ENCODE data around the gene OR51A7. TPM values are rescaled to one million over a fixed set of nuclear protein-coding genes. Genes with fewer than 3 reads are reported as not detected.

The OR51A7 gene
- total and polyA plus RNA-seq, 2 donors (not counting 3 experiments of a cell fraction or from before 2014, with no cell fraction given) = not detected

DNA sequence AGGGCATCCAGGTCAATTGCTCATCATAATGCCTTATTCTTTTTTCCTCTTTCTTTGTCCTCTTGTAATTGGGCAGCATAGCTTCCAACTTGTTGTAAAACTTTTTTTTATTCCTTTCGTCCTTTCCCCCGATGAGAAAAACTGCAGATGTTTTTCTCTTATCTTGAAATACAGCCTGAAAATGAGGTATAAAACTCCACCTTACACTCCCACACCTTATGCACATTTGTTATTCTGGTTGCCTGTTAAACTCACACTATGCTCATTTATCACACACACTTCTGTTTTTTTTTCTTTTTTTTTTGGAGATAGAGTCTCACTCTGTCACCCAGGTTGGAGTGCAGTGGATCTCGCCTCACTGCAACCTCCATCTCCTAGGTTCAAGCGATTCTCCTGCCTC, 53.8 kb downstream of the OR51A7 start:
- no peaks in the 10 kb centered on the region for H3K9me3 ChIP-seq (replicated peaks; ENCODE audit: control insufficient read depth, insufficient read depth, low read length)
- H3K36me3 ChIP-seq (ENCODE audit: control insufficient read depth in 2 of 2, extremely low read depth in 1 of 2, insufficient read depth in 2 of 2, low read length in 2 of 2) = no peaks in the 10 kb centered on the region
- no peak overlapping the region for H3K27ac ChIP-seq (ENCODE audit: insufficient read depth, low read depth, low read length)
- no peaks in the 10 kb centered on the region for H3K79me2 ChIP-seq (ENCODE audit: control insufficient read depth, insufficient read depth, low read length)
- POLR2A ChIA-PET = no interaction called here
- H2AFZ ChIP-seq (ENCODE audit: low read depth, low read length) = no peak overlapping the region
- intact Hi-C loops (cut with micrococcal nuclease) = no loop called here
- no TSS peak for BruUV-seq (replicated peaks)
- H3K4me1 ChIP-seq (ENCODE audit: control insufficient read depth, extremely low read depth, insufficient read depth, low read length) = no peaks in the 10 kb centered on the region
- H3K4me2 ChIP-seq (ENCODE audit: insufficient read depth, low read length) = no peak overlapping the region
- H3K4me3 ChIP-seq (replicated peaks in 1 of 3; ENCODE audit: insufficient read depth in 1 of 3, low read depth in 1 of 3, low read length in 3 of 3) = no peak overlapping the region
- H3K9me1 ChIP-seq (replicated peaks; ENCODE audit: control insufficient read depth, extremely low read depth, insufficient read depth, low read length) = no peaks in the 10 kb centered on the region
- dilution Hi-C loops (cut with MboI; ENCODE audit: extremely low pct_ligation_motif_present, low sequenced_read_pairs) = no loop called here
- CTCF ChIA-PET = no interaction called here
- no peaks in the 10 kb centered on the region for H4K20me1 ChIP-seq (replicated peaks; ENCODE audit: control insufficient read depth, extremely low read depth, insufficient read depth, low read length)
- no peak for DNase-seq (ENCODE audit: low read depth, low spot score)
- H3K27me3 ChIP-seq (ENCODE audit: control insufficient read depth in 2 of 2, insufficient read depth in 2 of 2, low read length in 2 of 2) = no peaks in the 10 kb centered on the region
- TF ChIP-seq POLR2AphosphoS5 (IDR thresholded peaks at IDR 0.05; ENCODE audit: insufficient read depth, low read depth, low read length) (no peak), GATA2 (IDR thresholded peaks at IDR 0.05; ENCODE audit: insufficient read depth, insufficient read length, low read depth, low read length) (no peak), FOS (IDR thresholded peaks at IDR 0.05; ENCODE audit: borderline replicate concordance, insufficient read depth, low read length) (no peak), MYC (IDR thresholded peaks at IDR 0.05; ENCODE audit: low read depth, low read length) (no peak), JUN (IDR thresholded peaks at IDR 0.05; ENCODE audit: borderline replicate concordance, insufficient read depth, insufficient read length, low read depth) (no peak), EZH2 (IDR thresholded peaks at IDR 0.05; ENCODE audit: borderline replicate concordance, low read depth, low read length, severe bottlenecking) (no peak), POLR2A (IDR thresholded peaks at IDR 0.05; ENCODE audit: low read depth, low read length) (no peak)
- TF ChIP-seq, protein P1, sequence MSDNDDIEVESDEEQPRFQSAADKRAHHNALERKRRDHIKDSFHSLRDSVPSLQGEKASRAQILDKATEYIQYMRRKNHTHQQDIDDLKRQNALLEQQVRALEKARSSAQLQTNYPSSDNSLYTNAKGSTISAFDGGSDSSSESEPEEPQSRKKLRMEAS (IDR thresholded peaks at IDR 0.05; ENCODE audit: insufficient read depth, insufficient read length) = no peak
- TF ChIP-seq, protein P2, sequence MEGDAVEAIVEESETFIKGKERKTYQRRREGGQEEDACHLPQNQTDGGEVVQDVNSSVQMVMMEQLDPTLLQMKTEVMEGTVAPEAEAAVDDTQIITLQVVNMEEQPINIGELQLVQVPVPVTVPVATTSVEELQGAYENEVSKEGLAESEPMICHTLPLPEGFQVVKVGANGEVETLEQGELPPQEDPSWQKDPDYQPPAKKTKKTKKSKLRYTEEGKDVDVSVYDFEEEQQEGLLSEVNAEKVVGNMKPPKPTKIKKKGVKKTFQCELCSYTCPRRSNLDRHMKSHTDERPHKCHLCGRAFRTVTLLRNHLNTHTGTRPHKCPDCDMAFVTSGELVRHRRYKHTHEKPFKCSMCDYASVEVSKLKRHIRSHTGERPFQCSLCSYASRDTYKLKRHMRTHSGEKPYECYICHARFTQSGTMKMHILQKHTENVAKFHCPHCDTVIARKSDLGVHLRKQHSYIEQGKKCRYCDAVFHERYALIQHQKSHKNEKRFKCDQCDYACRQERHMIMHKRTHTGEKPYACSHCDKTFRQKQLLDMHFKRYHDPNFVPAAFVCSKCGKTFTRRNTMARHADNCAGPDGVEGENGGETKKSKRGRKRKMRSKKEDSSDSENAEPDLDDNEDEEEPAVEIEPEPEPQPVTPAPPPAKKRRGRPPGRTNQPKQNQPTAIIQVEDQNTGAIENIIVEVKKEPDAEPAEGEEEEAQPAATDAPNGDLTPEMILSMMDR (IDR thresholded peaks at IDR 0.05; ENCODE audit: extremely low read depth in 1 of 2, insufficient read depth in 1 of 2, low read depth in 1 of 2, low read length in 2 of 2) = no peak
- no peak for FAIRE-seq
- no peak overlapping the region for H3K9ac ChIP-seq (replicated peaks; ENCODE audit: extremely low read depth, insufficient read depth, low read length)

Other genes starting within 250 kb of the OR51A7 start
- not detected in 2 replicates for gene OR51E2, start 205.9 kb upstream of the OR51A7 start, total RNA-seq
- gene OR51E2, start 205.9 kb upstream of the OR51A7 start, polyA plus RNA-seq = not detected in 2 replicates
- gene MMP26, start 199.0 kb upstream of the OR51A7 start, total RNA-seq = not detected in 2 replicates
- gene MMP26, start 199.0 kb upstream of the OR51A7 start, polyA plus RNA-seq = not detected in 2 replicates
- not detected in 2 replicates for gene OR51F1, start 133.8 kb upstream of the OR51A7 start, total RNA-seq
- not detected in 2 replicates for gene OR51F1, start 133.8 kb upstream of the OR51A7 start, polyA plus RNA-seq
- not detected in 2 replicates for gene OR52R1, start 99.4 kb upstream of the OR51A7 start, total RNA-seq
- not detected in 2 replicates for gene OR52R1, start 99.4 kb upstream of the OR51A7 start, polyA plus RNA-seq
- gene OR51F2, start 82.5 kb upstream of the OR51A7 start, total RNA-seq = not detected in 2 replicates
- not detected in 2 replicates for gene OR51F2, start 82.5 kb upstream of the OR51A7 start, polyA plus RNA-seq
- gene OR51S1, start 54.6 kb upstream of the OR51A7 start, total RNA-seq = not detected in 2 replicates
- not detected in 2 replicates for gene OR51S1, start 54.6 kb upstream of the OR51A7 start, polyA plus RNA-seq
- not detected in 2 replicates for gene OR51T1, start 21.9 kb upstream of the OR51A7 start, total RNA-seq
- not detected in 2 replicates for gene OR51T1, start 21.9 kb upstream of the OR51A7 start, polyA plus RNA-seq
- gene OR51G2, start 15.6 kb downstream of the OR51A7 start, total RNA-seq = not detected in 2 replicates
- not detected in 2 replicates for gene OR51G2, start 15.6 kb downstream of the OR51A7 start, polyA plus RNA-seq
- not detected in 2 replicates for gene OR51G1, start 20.6 kb downstream of the OR51A7 start, total RNA-seq
- not detected in 2 replicates for gene OR51G1, start 20.6 kb downstream of the OR51A7 start, polyA plus RNA-seq
- not detected in 2 replicates for gene OR51A4, start 43.8 kb downstream of the OR51A7 start, total RNA-seq
- not detected in 2 replicates for gene OR51A4, start 43.8 kb downstream of the OR51A7 start, polyA plus RNA-seq
- gene OR51A2, start 51.9 kb downstream of the OR51A7 start, total RNA-seq = not detected in 2 replicates
- gene OR51A2, start 51.9 kb downstream of the OR51A7 start, polyA plus RNA-seq = not detected in 2 replicates
- not detected in 2 replicates for gene OR51L1, start 91.1 kb downstream of the OR51A7 start, total RNA-seq
- not detected in 2 replicates for gene OR51L1, start 91.1 kb downstream of the OR51A7 start, polyA plus RNA-seq
- gene OR52J3, start 142.7 kb downstream of the OR51A7 start, total RNA-seq = not detected in 2 replicates
- not detected in 2 replicates for gene OR52J3, start 142.7 kb downstream of the OR51A7 start, polyA plus RNA-seq
- not detected in 2 replicates for gene OR52E2, start 155.8 kb downstream of the OR51A7 start, total RNA-seq
- gene OR52E2, start 155.8 kb downstream of the OR51A7 start, polyA plus RNA-seq = not detected in 2 replicates
- gene OR52E1, start 165.8 kb downstream of the OR51A7 start, total RNA-seq = not detected in 2 replicates
- not detected in 2 replicates for gene OR52E1, start 165.8 kb downstream of the OR51A7 start, polyA plus RNA-seq
- gene OR52A5, start 234.6 kb downstream of the OR51A7 start, total RNA-seq = not detected in 2 replicates
- not detected in 2 replicates for gene OR52A5, start 234.6 kb downstream of the OR51A7 start, polyA plus RNA-seq

Measured in endothelial cell of umbilical vein (primary cell).